GM23248 (cell line): Measurements from ENCODE around the gene ARHGEF11. TPM values are rescaled to one million over a fixed set of nuclear protein-coding genes. Genes with fewer than 3 reads are reported as not detected.

Source experiments
- DNase-seq: peaks from one replicate; pipeline ENCODE4 v3.0.0-alpha.2; 2015
- H2AFZ ChIP-seq: fragments of 200-600 bp; sonication (generic); 2 replicates; pipeline ENCODE4 v1.6.1; 2016; ENCODE audit warnings: antibody characterized with exemption
- H3F3A ChIP-seq: fragments of 200-600 bp; sonication (generic); 2 replicates; pipeline ENCODE4 v1.6.1; 2016; ENCODE audit warnings: mild to moderate bottlenecking, antibody characterized with exemption, mixed run types; ENCODE audit not compliant: insufficient read depth
- H3K27ac ChIP-seq: fragments of 200-600 bp; sonication (generic); 2 replicates; pipeline ENCODE4 v1.5.1; 2016; ENCODE audit warnings: mild to moderate bottlenecking
- H3K27me3 ChIP-seq: fragments of 200-600 bp; sonication (generic); replicated peaks from 2 replicates; pipeline ENCODE4 v1.6.1; 2016; ENCODE audit warnings: mild to moderate bottlenecking; ENCODE audit not compliant: insufficient read depth
- H3K36me3 ChIP-seq: fragments of 200-600 bp; sonication (generic); 2 replicates; pipeline ENCODE4 v1.6.1; 2016; ENCODE audit warnings: low read depth, mild to moderate bottlenecking
- H3K4me1 ChIP-seq: fragments of 200-600 bp; sonication (generic); 2 replicates; pipeline ENCODE4 v1.6.1; 2016; ENCODE audit warnings: mild to moderate bottlenecking; ENCODE audit not compliant: insufficient read depth
- H3K4me2 ChIP-seq: fragments of 200-600 bp; sonication (generic); one replicate; pipeline ENCODE4 v1.6.1; 2016; ENCODE audit warnings: mild to moderate bottlenecking; ENCODE audit not compliant: unreplicated experiment
- H3K4me3 ChIP-seq: fragments of 200-600 bp; sonication (generic); 2 replicates; pipeline ENCODE4 v1.5.1; 2016; ENCODE audit warnings: mild to moderate bottlenecking
- H3K79me2 ChIP-seq: fragments of 200-600 bp; sonication (generic); 2 replicates; pipeline ENCODE4 v1.6.1; 2016; ENCODE audit warnings: mild to moderate bottlenecking; ENCODE audit not compliant: insufficient read depth
- H3K9ac ChIP-seq: fragments of 200-600 bp; sonication (generic); 2 replicates; pipeline ENCODE4 v1.6.1; 2016; ENCODE audit warnings: mild to moderate bottlenecking
- H3K9me2 ChIP-seq: fragments of 200-600 bp; sonication (generic); 2 replicates; pipeline ENCODE4 v1.6.1; 2016; ENCODE audit warnings: mixed run types, mild to moderate bottlenecking, moderate library complexity; ENCODE audit not compliant: insufficient read depth
- H3K9me3 ChIP-seq: fragments of 200-600 bp; sonication (generic); one replicate; pipeline ENCODE4 v1.6.1; 2017; ENCODE audit warnings: low read depth
- H4K20me1 ChIP-seq: fragments of 200-600 bp; sonication (generic); 2 replicates; pipeline ENCODE4 v1.6.0; 2016; ENCODE audit not compliant: insufficient read depth
- EZH2 ChIP-seq: fragments of 200-600 bp; sonication (generic); IDR thresholded peaks from 2 replicates; pipeline ENCODE4 v1.6.1; 2018; ENCODE audit warnings: antibody characterized with exemption, mild to moderate bottlenecking; ENCODE audit not compliant: insufficient read depth, poor library complexity, severe bottlenecking
- EZH2phosphoT487 ChIP-seq: fragments of 200-600 bp; sonication (generic); IDR thresholded peaks from 2 replicates; pipeline ENCODE4 v1.6.1; 2018; ENCODE audit warnings: antibody characterized with exemption, moderate library complexity, mild to moderate bottlenecking, low read depth; ENCODE audit not compliant: insufficient read depth
- whole genome bisulfite sequencing, 2 experiments: methylation state at CpG; one replicate each; pipeline ENCODE4 v1.1.6; 2015 to 2017; ENCODE audit warnings: low lambda C conversion rate in 2 of 2, low coverage in 1 of 2; ENCODE audit errors: missing lambda C conversion rate in 2 of 2; 5-methylcytosine and 5-hydroxymethylcytosine counted together
- in situ Hi-C: fragments of 300-500 bp; cut with MboI; formaldehyde crosslinking; loops from 2 replicates; pipeline ENCODE4 v1.15.0; 2020
- polyA plus RNA-seq: library from polyadenylated mRNA; unstranded; fragments of >200 nt; fragmentation: Nextera tagmentation; extraction: Ambion mirVana; gene quantifications from 2 replicates; pipeline ENCODE4 v1.2.1, GENCODE V29; 2016
- total RNA-seq: library from RNA; depleted of rRNA; stranded (reverse); fragments of >200 nt; shearing (Covaris generic); gene quantifications from 2 replicates; pipeline ENCODE4 v1.2.3, GENCODE V29; 2014

Gene ARHGEF11
- total and polyA plus RNA-seq, 2 experiments from 2014 or later, result 13.3 to 23.0 TPM

GRCh38 chr1:157007306-157007705 lies 38.2 kb downstream of the ARHGEF11 start:
- Histone ChIP-seq H3K36me3 (no peaks in the 10 kb centered on the region), H3K4me3 (no peak overlapping the region), H3F3A (no peaks in the 10 kb centered on the region), H3K4me1 (peaks cover 11% of the 10 kb centered on the region), H3K9me3 (no peaks in the 10 kb centered on the region), H4K20me1 (peaks cover 4% of the 10 kb centered on the region; the same call in 1 of the 2 replicates), H3K27me3 (no peaks in the 10 kb centered on the region), H3K9ac (no peak overlapping the region), H3K27ac (no peak overlapping the region), H2AFZ (no peak overlapping the region), H3K9me2 (no peaks in the 10 kb centered on the region), H3K4me2 (no peak overlapping the region), H3K79me2 (peaks cover 97% of the 10 kb centered on the region)
- in situ Hi-C loops, result no loop called here
- WGBS, 2 experiments, result 54 to 57% methylated on average over 5 of the region's 5 CpGs
- no peak for TF ChIP-seq EZH2phosphoT487
- TF ChIP-seq EZH2, result no peak
- no peak for DNase-seq

DNA sequence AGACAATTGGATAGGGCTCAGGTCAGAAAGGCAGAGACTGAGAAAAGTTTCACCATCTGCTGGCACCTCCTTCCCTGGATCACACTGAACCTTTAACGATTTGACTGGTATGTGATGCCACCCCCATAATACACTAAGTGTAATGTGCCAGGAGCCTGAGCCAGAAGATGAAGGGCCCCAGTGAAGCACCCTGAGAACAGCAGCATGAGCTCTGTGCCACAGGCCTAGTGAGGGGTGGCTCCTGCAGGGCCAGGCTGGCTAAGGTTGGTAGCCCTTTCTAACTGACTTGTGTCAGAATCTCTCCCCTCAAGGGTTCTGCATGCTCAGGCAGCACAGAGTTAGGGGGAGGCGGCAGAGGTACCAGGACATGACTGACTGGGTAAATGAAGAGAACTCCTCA lies 38.9 kb downstream of the ARHGEF11 start:
- TF ChIP-seq EZH2, result no peak
- no peak for TF ChIP-seq EZH2phosphoT487
- Histone ChIP-seq H3K27me3 (no peaks in the 10 kb centered on the region), H3K9me2 (no peaks in the 10 kb centered on the region), H3K27ac (no peak overlapping the region), H3K9ac (no peak overlapping the region), H3K36me3 (no peaks in the 10 kb centered on the region), H3K4me1 (peaks cover 11% of the 10 kb centered on the region), H4K20me1 (peaks cover 4% of the 10 kb centered on the region; the same call in 1 of the 2 replicates), H2AFZ (no peak overlapping the region), H3K79me2 (peaks cover 98% of the 10 kb centered on the region), H3F3A (no peaks in the 10 kb centered on the region), H3K4me3 (no peak overlapping the region), H3K9me3 (no peaks in the 10 kb centered on the region), H3K4me2 (no peak overlapping the region)
- 50 to 53% methylated on average over 2 of the region's 2 CpGs for WGBS, 2 experiments
- in situ Hi-C loops, result no loop called here
- DNase-seq, result no peak

- peaks cover 98% of the 10 kb centered on the region for H3K79me2 ChIP-seq
- DNase-seq, result no peak
- no peaks in the 10 kb centered on the region for H3F3A ChIP-seq
- H3K9me3 ChIP-seq, result no peaks in the 10 kb centered on the region
- no peak overlapping the region for H3K9ac ChIP-seq
- peaks cover 4% of the 10 kb centered on the region; the same call in 1 of the 2 replicates for H4K20me1 ChIP-seq
- no peak overlapping the region for H3K27ac ChIP-seq
- peaks cover 11% of the 10 kb centered on the region for H3K4me1 ChIP-seq
- in situ Hi-C loops, result no loop called here
- TF ChIP-seq EZH2phosphoT487 (no peak), EZH2 (no peak)
- H3K27me3 ChIP-seq, result no peaks in the 10 kb centered on the region
- H3K36me3 ChIP-seq, result no peaks in the 10 kb centered on the region
- 67 to 71% methylated on average over 2 of the region's 2 CpGs for whole genome bisulfite sequencing, 2 experiments
- H2AFZ ChIP-seq, result no peak overlapping the region
- H3K4me3 ChIP-seq, result no peak overlapping the region
- no peak overlapping the region for H3K4me2 ChIP-seq
- H3K9me2 ChIP-seq, result no peaks in the 10 kb centered on the region
Observed at GRCh38 chr1:157005965-157006364, 39.6 kb downstream of the ARHGEF11 start.

DNA sequence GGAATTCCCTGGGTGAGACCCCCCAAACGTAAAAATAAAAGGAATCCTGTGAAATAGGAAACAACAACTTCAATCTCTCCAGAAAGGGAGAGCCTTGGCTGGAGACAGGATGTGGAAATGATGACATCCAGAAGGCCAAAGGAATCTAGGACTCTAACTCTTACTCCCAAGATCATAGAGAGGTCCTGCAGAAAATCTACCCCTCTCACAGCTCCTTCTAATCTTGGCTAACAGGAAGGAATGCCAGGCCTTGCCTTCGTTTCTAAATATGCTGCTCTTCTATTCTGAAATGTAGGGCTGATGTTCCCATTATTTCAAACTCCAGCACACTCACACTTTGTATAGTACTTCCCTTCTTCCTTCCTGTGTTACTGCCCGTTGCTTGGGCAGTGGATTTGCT lies 40.7 kb downstream of the ARHGEF11 start:
- DNase-seq, result no peak
- TF ChIP-seq EZH2phosphoT487 (no peak), EZH2 (no peak)
- H3F3A ChIP-seq, result no peaks in the 10 kb centered on the region
- H3K4me3 ChIP-seq, result no peak overlapping the region
- peaks cover 97% of the 10 kb centered on the region for H3K79me2 ChIP-seq
- H3K9me2 ChIP-seq, result no peaks in the 10 kb centered on the region
- no peak overlapping the region for H3K27ac ChIP-seq
- H3K36me3 ChIP-seq, result no peaks in the 10 kb centered on the region
- 53 to 54% methylated on average over 3 of the region's 3 CpGs for WGBS, 2 experiments
- H4K20me1 ChIP-seq, result peaks cover 4% of the 10 kb centered on the region; the same call in 1 of the 2 replicates
- no peaks in the 10 kb centered on the region for H3K9me3 ChIP-seq
- H3K27me3 ChIP-seq, result no peaks in the 10 kb centered on the region
- H3K4me2 ChIP-seq, result no peak overlapping the region
- no peak overlapping the region for H3K9ac ChIP-seq
- peaks cover 11% of the 10 kb centered on the region for H3K4me1 ChIP-seq
- in situ Hi-C loops, result no loop called here
- no peak overlapping the region for H2AFZ ChIP-seq

DNA sequence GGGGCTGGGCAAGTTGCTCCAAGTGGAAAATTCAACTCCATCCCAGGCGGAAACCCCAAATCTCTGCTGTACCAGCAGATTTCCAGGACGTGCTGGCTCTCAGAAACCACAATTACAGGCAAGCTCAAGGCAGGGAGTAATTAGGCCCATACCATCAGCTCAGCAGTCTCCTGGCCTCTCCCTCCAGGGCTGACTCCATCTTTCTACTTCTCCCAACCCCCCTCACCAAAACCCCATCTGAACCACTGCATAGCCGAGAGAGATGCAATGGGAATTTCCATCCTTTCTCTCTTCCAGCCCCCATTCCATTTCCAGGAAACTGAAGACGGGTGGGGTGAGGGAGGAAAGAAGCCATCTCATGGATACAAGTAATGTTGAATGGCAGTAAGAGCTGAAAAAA lies 41.2 kb downstream of the ARHGEF11 start:
- peaks cover 3% of the 10 kb centered on the region; the same call in 1 of the 2 replicates for H4K20me1 ChIP-seq
- DNase-seq, result no peak
- H3K9me3 ChIP-seq, result no peaks in the 10 kb centered on the region
- H3K27ac ChIP-seq, result no peak overlapping the region
- no peaks in the 10 kb centered on the region for H3K27me3 ChIP-seq
- H3K9ac ChIP-seq, result no peak overlapping the region
- WGBS, 2 experiments, result 43 to 56% methylated on average over 4 of the region's 4 CpGs
- H3K9me2 ChIP-seq, result no peaks in the 10 kb centered on the region
- no peak overlapping the region for H2AFZ ChIP-seq
- no peaks in the 10 kb centered on the region for H3F3A ChIP-seq
- H3K4me1 ChIP-seq, result peaks cover 11% of the 10 kb centered on the region
- in situ Hi-C loops, result no loop called here
- H3K4me3 ChIP-seq, result no peak overlapping the region
- H3K79me2 ChIP-seq, result peaks cover 93% of the 10 kb centered on the region
- H3K4me2 ChIP-seq, result no peak overlapping the region
- TF ChIP-seq EZH2, result no peak
- TF ChIP-seq EZH2phosphoT487, result no peak
- H3K36me3 ChIP-seq, result no peaks in the 10 kb centered on the region
